T-helper 9 cell (primary cell): ENCODE results near the gene FAM83D.
A peak's percentile ranks its signal among the peaks of the same experiment; 100 is the strongest.
"Not testable (repeated sequence)": the region's sequence is repeated elsewhere in the genome, so short reads cannot be mapped to it uniquely, and the experiment has no call there.

Source experiments
- DNase-seq: peaks from one replicate; pipeline ENCODE4 v3.0.0-alpha.2; 2020

The FAM83D gene

GRCh38 chr20:38935967-38936407 lies 9.8 kb downstream of the FAM83D start:
- no peak for DNase-seq

- DNase-seq, result no peak
Measured at GRCh38 chr20:38937000-38937399, 10.8 kb downstream of the FAM83D start.

GRCh38 chr20:38937978-38938473 lies 11.8 kb downstream of the FAM83D start:
- no peak for DNase-seq

- DNase-seq, result no peak
Measured at GRCh38 chr20:38939686-38940085, 13.5 kb downstream of the FAM83D start.

GRCh38 chr20:38940644-38941043 lies 14.4 kb downstream of the FAM83D start:
- no peak for DNase-seq

- no peak for DNase-seq
Measured at GRCh38 chr20:38941726-38942389, 15.6 kb downstream of the FAM83D start.

GRCh38 chr20:38945012-38945411 lies 18.8 kb downstream of the FAM83D start:
- DNase-seq, result no peak

GRCh38 chr20:38946836-38947235 lies 20.6 kb downstream of the FAM83D start:
- DNase-seq, result no peak

- DNase-seq, result no peak
Measured at GRCh38 chr20:38947931-38948362, 21.7 kb downstream of the FAM83D start.

GRCh38 chr20:38950254-38950653 lies 24.0 kb downstream of the FAM83D start:
- no peak for DNase-seq

GRCh38 chr20:38951611-38952010 lies 25.4 kb downstream of the FAM83D start:
- no peak for DNase-seq

GRCh38 chr20:38952153-38952552 lies 25.9 kb downstream of the FAM83D start:
- no peak for DNase-seq

GRCh38 chr20:38953630-38954340 lies 27.6 kb downstream of the FAM83D start:
- no peak for DNase-seq

GRCh38 chr20:38957235-38957876 lies 31.1 kb downstream of the FAM83D start:
- no peak for DNase-seq

- DNase-seq, result no peak
Measured at GRCh38 chr20:38957915-38958485, 31.8 kb downstream of the FAM83D start.

GRCh38 chr20:38960187-38960687 lies 34.0 kb downstream of the FAM83D start:
- DNase-seq, result not testable (repeated sequence)

- no peak for DNase-seq
Measured at GRCh38 chr20:38961530-38962043, 35.4 kb downstream of the FAM83D start.

- peak; percentile 98 for DNase-seq
Measured at GRCh38 chr20:38962044-38962927, 36.1 kb downstream of the FAM83D start, which contains the start of gene DHX35. Gene DHX35, plus strand, starts transcription at chr20:38962344. Its CDS starts 24 bp downstream, at chr20:38962368.

- DNase-seq, result no peak
Measured at GRCh38 chr20:38962928-38963401, 36.7 kb downstream of the FAM83D start.

- DNase-seq, result no peak
Measured at GRCh38 chr20:38963745-38964144, 37.5 kb downstream of the FAM83D start.

- DNase-seq, result no peak
Measured at GRCh38 chr20:38965264-38965663, 39.0 kb downstream of the FAM83D start.
